ENCODE results near the gene PSMB7. TPM values are rescaled to one million over a fixed set of nuclear protein-coding genes. Genes with fewer than 3 reads are reported as not detected.
"Not testable (repeated sequence)": the region's sequence is repeated elsewhere in the genome, so short reads cannot be mapped to it uniquely, and the experiment has no call there.

Gene PSMB7
- total RNA-seq, 1 experiment from 2014 or later: 264 TPM

GRCh38 chr9:124426361-124426760, 11.1 kb upstream of the PSMB7 start:
- Mint-ChIP-seq H3K9me3 (ENCODE audit: unreplicated experiment) (no peaks in the 10 kb centered on the region), H3K4me1 (ENCODE audit: insufficient read depth, unreplicated experiment) (no peaks in the 10 kb centered on the region), H3K36me3 (ENCODE audit: insufficient read depth, unreplicated experiment) (no peaks in the 10 kb centered on the region), H3K27me3 (ENCODE audit: insufficient read depth, unreplicated experiment) (peaks cover 15% of the 10 kb centered on the region), H3K27ac (ENCODE audit: low read depth, unreplicated experiment) (no peak overlapping the region), H3K4me3 (ENCODE audit: unreplicated experiment) (no peak overlapping the region)
- CTCF ChIA-PET: no interaction called here
- TF ChIP-seq CTCF (IDR thresholded peaks at IDR 0.05; ENCODE audit: unreplicated experiment): no peak
- POLR2A ChIA-PET: no interaction called here
- no TSS peak for BruUV-seq (replicated peaks)
- no peak for DNase-seq (ENCODE audit: unreplicated experiment)
- intact Hi-C loops (cut with micrococcal nuclease): no loop called here

- DNase-seq (ENCODE audit: unreplicated experiment); intact Hi-C loops (cut with micrococcal nuclease); H3K4me3 Mint-ChIP-seq (ENCODE audit: unreplicated experiment); H3K36me3 Mint-ChIP-seq (ENCODE audit: insufficient read depth, unreplicated experiment); H3K9me3 Mint-ChIP-seq (ENCODE audit: unreplicated experiment); H3K4me1 Mint-ChIP-seq (ENCODE audit: insufficient read depth, unreplicated experiment); H3K27ac Mint-ChIP-seq (ENCODE audit: low read depth, unreplicated experiment); BruUV-seq (replicated peaks): not testable (repeated sequence)
- ChIA-PET POLR2A (interaction anchor here (0.7 kb wide), 1 partner anchor 225 kb away, joined by 3 read pairs; no protein-coding TSS in a partner anchor), CTCF (interaction anchor here (0.6 kb wide), 1 partner anchor 280 kb away, joined by 4 read pairs; no protein-coding TSS in a partner anchor)
- peaks cover 15% of the 10 kb centered on the region for H3K27me3 Mint-ChIP-seq (ENCODE audit: insufficient read depth, unreplicated experiment)
Measured at GRCh38 chr9:124425733-124426132, 10.5 kb upstream of the PSMB7 start.

- Mint-ChIP-seq H3K27me3 (ENCODE audit: insufficient read depth, unreplicated experiment) (peaks cover 15% of the 10 kb centered on the region), H3K4me3 (ENCODE audit: unreplicated experiment) (no peak overlapping the region), H3K36me3 (ENCODE audit: insufficient read depth, unreplicated experiment) (no peaks in the 10 kb centered on the region), H3K27ac (ENCODE audit: low read depth, unreplicated experiment) (no peak overlapping the region), H3K4me1 (ENCODE audit: insufficient read depth, unreplicated experiment) (no peaks in the 10 kb centered on the region), H3K9me3 (ENCODE audit: unreplicated experiment) (no peaks in the 10 kb centered on the region)
- intact Hi-C loops (cut with micrococcal nuclease): no loop called here
- BruUV-seq (replicated peaks): no TSS peak
- ChIA-PET CTCF (interaction anchor here (17.1 kb wide), 1 partner anchor 113 kb away, joined by 247 read pairs; no protein-coding TSS in a partner anchor), POLR2A (no interaction called here)
- no peak for TF ChIP-seq CTCF (IDR thresholded peaks at IDR 0.05; ENCODE audit: unreplicated experiment)
- DNase-seq (ENCODE audit: unreplicated experiment): no peak
Measured at GRCh38 chr9:124423591-124423990, 8.3 kb upstream of the PSMB7 start.

- TF ChIP-seq CTCF (IDR thresholded peaks at IDR 0.05; ENCODE audit: unreplicated experiment): no peak
- Mint-ChIP-seq H3K4me3 (ENCODE audit: unreplicated experiment) (no peak overlapping the region), H3K4me1 (ENCODE audit: insufficient read depth, unreplicated experiment) (no peaks in the 10 kb centered on the region), H3K36me3 (ENCODE audit: insufficient read depth, unreplicated experiment) (no peaks in the 10 kb centered on the region), H3K27me3 (ENCODE audit: insufficient read depth, unreplicated experiment) (peaks cover 15% of the 10 kb centered on the region), H3K9me3 (ENCODE audit: unreplicated experiment) (no peaks in the 10 kb centered on the region), H3K27ac (ENCODE audit: low read depth, unreplicated experiment) (no peak overlapping the region)
- intact Hi-C loops (cut with micrococcal nuclease): no loop called here
- POLR2A ChIA-PET: no interaction called here
- no peak for DNase-seq (ENCODE audit: unreplicated experiment)
- BruUV-seq (replicated peaks): no TSS peak
- CTCF ChIA-PET: interaction anchor here (0.6 to 17.1 kb wide), 2 partner anchors 114 to 129 kb away, joined by 3 to 247 read pairs; no protein-coding TSS in a partner anchor
Measured at GRCh38 chr9:124423155-124423554, 7.9 kb upstream of the PSMB7 start.

Measured in MCF 10A (cell line).